ENCODE measurements around the gene PRKD2.

PRKD2 gene

DNA sequence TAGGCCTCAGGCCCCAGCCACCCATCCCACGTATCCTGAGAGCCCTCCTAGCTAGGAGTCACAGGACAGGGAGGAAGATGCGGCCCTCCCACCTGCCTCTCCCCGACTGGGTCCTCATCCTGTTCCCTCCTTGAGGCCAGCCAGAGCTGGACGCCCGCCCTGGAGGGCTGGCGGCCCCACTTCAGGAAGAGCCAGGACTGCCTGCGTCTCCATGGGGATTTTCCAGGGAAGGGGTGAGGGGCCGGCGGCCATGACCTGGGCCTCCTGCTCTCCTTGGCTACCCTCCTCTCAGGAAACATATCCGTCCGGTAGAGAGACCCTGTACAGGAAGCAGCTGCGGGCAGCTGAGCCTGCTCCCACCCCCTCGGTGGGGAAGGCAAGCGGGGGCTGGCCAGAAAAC lies 11.3 kb upstream of the PRKD2 start:
- no peak overlapping the region for H3K27ac ChIP-seq
- TF ChIP-seq, protein P1, sequence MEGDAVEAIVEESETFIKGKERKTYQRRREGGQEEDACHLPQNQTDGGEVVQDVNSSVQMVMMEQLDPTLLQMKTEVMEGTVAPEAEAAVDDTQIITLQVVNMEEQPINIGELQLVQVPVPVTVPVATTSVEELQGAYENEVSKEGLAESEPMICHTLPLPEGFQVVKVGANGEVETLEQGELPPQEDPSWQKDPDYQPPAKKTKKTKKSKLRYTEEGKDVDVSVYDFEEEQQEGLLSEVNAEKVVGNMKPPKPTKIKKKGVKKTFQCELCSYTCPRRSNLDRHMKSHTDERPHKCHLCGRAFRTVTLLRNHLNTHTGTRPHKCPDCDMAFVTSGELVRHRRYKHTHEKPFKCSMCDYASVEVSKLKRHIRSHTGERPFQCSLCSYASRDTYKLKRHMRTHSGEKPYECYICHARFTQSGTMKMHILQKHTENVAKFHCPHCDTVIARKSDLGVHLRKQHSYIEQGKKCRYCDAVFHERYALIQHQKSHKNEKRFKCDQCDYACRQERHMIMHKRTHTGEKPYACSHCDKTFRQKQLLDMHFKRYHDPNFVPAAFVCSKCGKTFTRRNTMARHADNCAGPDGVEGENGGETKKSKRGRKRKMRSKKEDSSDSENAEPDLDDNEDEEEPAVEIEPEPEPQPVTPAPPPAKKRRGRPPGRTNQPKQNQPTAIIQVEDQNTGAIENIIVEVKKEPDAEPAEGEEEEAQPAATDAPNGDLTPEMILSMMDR (conservative IDR thresholded peaks at IDR 0.05) = no peak

GRCh38 chr19:46727757-46728156 lies 10.8 kb upstream of the PRKD2 start:
- H3K27ac ChIP-seq = no peak overlapping the region
- TF ChIP-seq, protein P1 (conservative IDR thresholded peaks at IDR 0.05) = no peak

- TF ChIP-seq, protein P1 (conservative IDR thresholded peaks at IDR 0.05) = no peak
- peak overlapping the region; percentile 4; the same call in 1 of the 2 replicates for H3K27ac ChIP-seq
Measured at GRCh38 chr19:46726971-46727501, 10.1 kb upstream of the PRKD2 start.

GRCh38 chr19:46726551-46726950 lies 9.6 kb upstream of the PRKD2 start:
- TF ChIP-seq, protein P1 (conservative IDR thresholded peaks at IDR 0.05) = no peak
- H3K27ac ChIP-seq = peak overlapping the region; percentile 4; the same call in 1 of the 2 replicates

DNA sequence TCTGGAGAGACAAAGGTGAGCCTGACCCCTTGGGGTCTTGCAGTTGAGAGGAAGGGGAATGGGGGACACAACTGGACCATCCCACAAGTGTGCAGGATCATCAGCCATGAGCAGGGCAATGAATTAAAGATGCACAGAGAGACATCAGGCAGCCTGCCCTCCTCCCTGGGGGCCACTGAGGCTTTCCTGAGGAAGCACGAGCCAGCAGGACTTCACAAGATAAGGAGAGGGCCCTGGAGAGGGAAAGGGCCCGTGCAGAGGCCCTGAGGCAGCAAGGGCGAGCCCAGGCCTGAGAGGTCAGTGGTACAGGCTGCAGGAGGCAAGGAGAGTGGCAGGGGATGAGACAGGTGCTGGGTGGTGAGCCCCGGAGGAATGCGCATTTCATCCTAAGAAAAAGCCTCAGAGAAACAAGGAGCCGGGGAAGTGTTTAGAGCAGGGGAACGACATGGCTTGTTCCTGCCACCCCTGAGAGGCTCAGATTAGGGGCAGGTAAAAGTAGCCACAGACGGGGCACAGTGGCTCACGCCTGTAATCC lies 9.0 kb upstream of the PRKD2 start:
- H3K27ac ChIP-seq = no peak overlapping the region
- TF ChIP-seq, protein P1 (conservative IDR thresholded peaks at IDR 0.05) = no peak

- H3K27ac ChIP-seq = no peak overlapping the region
- TF ChIP-seq, protein P1 (conservative IDR thresholded peaks at IDR 0.05) = no peak
Measured at GRCh38 chr19:46725036-46725820, 8.3 kb upstream of the PRKD2 start.

DNA sequence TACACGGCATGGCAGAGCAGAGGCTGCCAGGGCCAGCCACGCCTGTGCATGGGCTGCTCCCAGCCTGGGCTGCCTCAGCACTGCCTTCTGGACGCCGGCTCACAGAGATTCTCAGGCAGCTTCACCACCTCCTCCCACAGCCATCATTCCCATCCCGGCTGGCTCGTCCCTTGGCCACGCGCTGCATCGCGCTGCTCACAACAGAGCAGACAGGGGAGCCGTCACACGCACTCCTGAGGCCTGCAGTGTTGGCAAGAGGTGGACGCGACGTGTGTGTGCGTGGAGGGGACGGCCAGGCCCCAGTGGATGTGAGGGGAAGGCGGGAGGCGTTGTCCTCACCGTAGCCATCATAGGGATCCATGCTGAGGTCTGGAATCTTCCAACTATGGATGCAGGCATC lies 7.6 kb upstream of the PRKD2 start:
- no peak overlapping the region for H3K27ac ChIP-seq
- TF ChIP-seq, protein P1 (conservative IDR thresholded peaks at IDR 0.05) = no peak
